ENCODE results near the gene VAPB. TPM values are rescaled to one million over a fixed set of nuclear protein-coding genes. Genes with fewer than 3 reads are reported as not detected.

Gene VAPB, protein sequence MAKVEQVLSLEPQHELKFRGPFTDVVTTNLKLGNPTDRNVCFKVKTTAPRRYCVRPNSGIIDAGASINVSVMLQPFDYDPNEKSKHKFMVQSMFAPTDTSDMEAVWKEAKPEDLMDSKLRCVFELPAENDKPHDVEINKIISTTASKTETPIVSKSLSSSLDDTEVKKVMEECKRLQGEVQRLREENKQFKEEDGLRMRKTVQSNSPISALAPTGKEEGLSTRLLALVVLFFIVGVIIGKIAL
- total RNA-seq (2022; extraction: Qiagen RNA extraction; ENCODE audit: low read depth): 50.2 to 58.1 TPM (median 51.1 TPM) in 5 replicates

DNA sequence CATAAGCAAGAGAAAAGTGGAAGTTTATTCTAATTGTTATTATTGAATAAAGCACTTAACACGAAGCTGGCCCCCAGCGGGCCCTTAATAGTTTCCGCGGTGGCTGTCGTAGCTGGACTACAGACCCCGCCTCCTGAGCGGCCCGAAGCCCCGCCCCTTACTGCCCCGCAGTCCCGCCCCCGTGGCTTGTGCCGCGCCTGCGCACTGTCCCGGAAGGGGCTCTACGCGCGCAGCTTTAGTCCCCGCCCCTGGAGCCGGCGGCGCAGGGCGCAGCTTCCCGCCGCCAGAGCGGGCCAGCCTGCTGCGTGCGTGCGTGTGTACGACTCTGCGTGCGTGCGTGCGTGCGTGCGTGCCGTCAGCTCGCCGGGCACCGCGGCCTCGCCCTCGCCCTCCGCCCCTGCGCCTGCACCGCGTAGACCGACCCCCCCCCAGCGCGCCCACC lies at the start of gene VAPB:
TSS of gene VAPB (plus strand) at position 348 of the 442 bp plus-strand sequence. CDS start 231 bp downstream, outside the sequence.

Other genes starting within 250 kb of the VAPB start
- not detected in 5 replicates for gene ANKRD60, start 160.6 kb upstream of the VAPB start, total RNA-seq (2022; extraction: Qiagen RNA extraction; ENCODE audit: low read depth)
- gene RAB22A, start 79.5 kb upstream of the VAPB start, total RNA-seq (2022; extraction: Qiagen RNA extraction; ENCODE audit: low read depth): 9.8 to 11.7 TPM (median 9.9 TPM) in 5 replicates
- gene APCDD1L, start 126.2 kb downstream of the VAPB start, total RNA-seq (2022; extraction: Qiagen RNA extraction; ENCODE audit: low read depth): 0.06 to 0.09 TPM (median 0.07 TPM) in 5 replicates